Measurements from ENCODE around the gene UXT.

GRCh38 chrX:47662144-47662657 lies 3.2 kb upstream of the UXT start:
- TF ChIP-seq CTCF (IDR thresholded peaks at IDR 0.05; ENCODE audit: borderline replicate concordance, extremely low read depth, low read length, poor library complexity, severe bottlenecking) (no peak), EZH2 (IDR thresholded peaks at IDR 0.05; ENCODE audit: borderline replicate concordance, low read depth, low read length, severe bottlenecking) (no peak)
